Aorta (tissue), 5 donors: ENCODE data around the gene AMPH. TPM values are rescaled to one million over a fixed set of nuclear protein-coding genes. Genes with fewer than 3 reads are reported as not detected.
A peak's percentile ranks its signal among the peaks of the same experiment; 100 is the strongest.

Experiments
- ATAC-seq: fragments of 200-7000 bp; cut with Tn5 transposase; one replicate; pipeline ENCODE4 v1.9.1; 2022; ENCODE audit warnings: moderate library complexity; ENCODE audit not compliant: low FRiP score
- DNase-seq, 2 donors: peaks; one replicate each; pipeline ENCODE4 v3.0.0-alpha.2; 2020
- H3K27ac ChIP-seq, 2 donors: one replicate each; pipeline ENCODE4 v1.5.1; 2013; ENCODE audit warnings: low read length in 2 of 2, mild to moderate bottlenecking in 2 of 2, moderate library complexity in 2 of 2, control low read depth in 1 of 2, inconsistent platforms in 1 of 2, low read depth in 1 of 2
- H3K27me3 ChIP-seq, 2 donors: one replicate each; pipeline ENCODE4 v1.6.1; 2013; ENCODE audit warnings: control low read depth in 1 of 2, low read length in 1 of 2, mild to moderate bottlenecking in 1 of 2, moderate library complexity in 1 of 2; ENCODE audit not compliant: insufficient read depth in 2 of 2, control insufficient read depth in 1 of 2
- H3K36me3 ChIP-seq, 2 donors: one replicate each; pipeline ENCODE4 v1.6.1; 2013; ENCODE audit warnings: control low read depth in 1 of 2, low read length in 1 of 2, mild to moderate bottlenecking in 1 of 2; ENCODE audit not compliant: insufficient read depth in 2 of 2, control insufficient read depth in 1 of 2
- H3K4me1 ChIP-seq, 2 donors: one replicate each; pipeline ENCODE4 v1.6.1; 2013; ENCODE audit warnings: low read length in 2 of 2, control low read depth in 1 of 2, mild to moderate bottlenecking in 1 of 2, moderate library complexity in 1 of 2; ENCODE audit not compliant: insufficient read depth in 2 of 2, control insufficient read depth in 1 of 2
- H3K4me3 ChIP-seq, 2 donors: one replicate each; pipeline ENCODE4 v1.5.1; 2013; ENCODE audit warnings: low read length in 2 of 2, control low read depth in 1 of 2, mild to moderate bottlenecking in 1 of 2
- H3K9me3 ChIP-seq: one replicate; pipeline ENCODE4 v1.6.1; 2013; ENCODE audit warnings: mild to moderate bottlenecking, low read length; ENCODE audit not compliant: control insufficient read depth
- WGBS, 2 donors: extraction: QIAGEN DNeasy Blood & Tissue Kit; methylation state at CpG; one replicate each; pipeline ENCODE4 v1.1.7; 2013; 5-methylcytosine and 5-hydroxymethylcytosine counted together
- intact Hi-C, 2 donors: fragments of 100-400 bp; cut with DNase I; formaldehyde crosslinking; loops; one replicate each; pipeline versions ENCODE4 v1.14.2 to v1.15.0; 2022
- polyA plus RNA-seq, 2 donors: library from polyadenylated mRNA; stranded (reverse); fragments of 200-250 nt; gene quantifications; one replicate each; pipeline ENCODE4 v1.2.3, GENCODE V29; 2013
- total RNA-seq, 2 donors: library from RNA; stranded (reverse); fragmentation: NEBNext Ultra II Directional; extraction: Animal tissue kit (Norgen Biotek cat#: 25700); gene quantifications; one replicate each; pipeline ENCODE4 v1.2.1, GENCODE V29; 2021
- donor health status: healthy with polysubstance abuse.
- donor health status: Bipolar disorder and iron deficiency.
- donor health status: DM: no; HTN: no; CAD: no.
- donor health status: DM: no; HTN: no; CAD: no.
- donor health status: DM: yes; HTN: yes; CAD: no.

Gene AMPH
- total and polyA plus RNA-seq, 4 donors: 1.3 to 8.8 (median 4.4) TPM

DNA sequence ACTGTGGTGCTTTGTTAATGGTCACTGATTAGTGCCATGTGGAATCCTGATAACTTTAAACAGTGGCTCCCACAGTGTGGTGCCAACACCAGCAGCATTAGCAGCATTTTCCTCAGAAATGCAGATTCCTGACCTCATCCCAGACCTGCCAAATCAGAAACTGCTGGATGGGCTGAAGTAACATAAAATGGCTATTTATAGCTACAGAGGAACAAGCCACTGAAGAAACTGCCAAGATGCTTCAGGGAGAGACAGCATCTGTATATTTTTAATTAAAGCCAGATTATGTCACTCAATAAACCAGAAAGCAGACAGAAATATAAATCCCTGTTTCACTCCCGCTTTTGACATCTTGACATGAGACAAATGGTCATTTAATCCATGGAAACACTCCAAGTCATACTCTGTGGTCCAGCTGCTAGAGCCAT, 178.5 kb downstream of the AMPH start:
- no peak for ATAC-seq
- WGBS, 2 donors: 15 to 22% methylated on average over 1 of the region's 1 CpG
- no peak overlapping the region for H3K27ac ChIP-seq

GRCh38 chr7:38451840-38452239, 179.3 kb downstream of the AMPH start:
- no peak for DNase-seq

More for the DNA sequence above, 178.5 kb downstream of the AMPH start:
- Histone ChIP-seq H3K4me3 (no peak overlapping the region), H3K27me3 (no peaks in the 10 kb centered on the region), H3K4me1 (peaks cover 0 to 5% of the 10 kb centered on the region in 2 donors), H3K36me3 (no peaks in the 10 kb centered on the region), H3K9me3 (no peaks in the 10 kb centered on the region)
- no peak for DNase-seq
- intact Hi-C loops: loop anchor here in 1 of 2 donors (10.0 kb wide), 1 partner anchor 212 kb away; no protein-coding TSS in a partner anchor

GRCh38 chr7:38448584-38449234, 182.5 kb downstream of the AMPH start:
- no peaks in the 10 kb centered on the region for H3K27me3 ChIP-seq
- no peak for DNase-seq
- H3K4me1 ChIP-seq: peaks cover 0 to 5% of the 10 kb centered on the region in 2 donors
- 87% methylated on average over 5 of the region's 5 CpGs for WGBS, 2 donors
- H3K27ac ChIP-seq: no peak overlapping the region
- ATAC-seq: no peak
- H3K36me3 ChIP-seq: no peaks in the 10 kb centered on the region
- H3K9me3 ChIP-seq: no peaks in the 10 kb centered on the region
- no peak overlapping the region for H3K4me3 ChIP-seq
- intact Hi-C loops: no loop called here

More at GRCh38 chr7:38451840-38452239, 179.3 kb downstream of the AMPH start:
- no peak for ATAC-seq
- Histone ChIP-seq H3K27me3 (no peaks in the 10 kb centered on the region), H3K4me1 (peaks cover 0 to 5% of the 10 kb centered on the region in 2 donors), H3K9me3 (no peaks in the 10 kb centered on the region), H3K4me3 (no peak overlapping the region), H3K27ac (no peak overlapping the region), H3K36me3 (no peaks in the 10 kb centered on the region)
- intact Hi-C loops: loop anchor here in 1 of 2 donors (10.0 kb wide), 1 partner anchor 213 kb away; no protein-coding TSS in a partner anchor
- 22 to 23% methylated on average over 2 of the region's 2 CpGs for WGBS, 2 donors

DNA sequence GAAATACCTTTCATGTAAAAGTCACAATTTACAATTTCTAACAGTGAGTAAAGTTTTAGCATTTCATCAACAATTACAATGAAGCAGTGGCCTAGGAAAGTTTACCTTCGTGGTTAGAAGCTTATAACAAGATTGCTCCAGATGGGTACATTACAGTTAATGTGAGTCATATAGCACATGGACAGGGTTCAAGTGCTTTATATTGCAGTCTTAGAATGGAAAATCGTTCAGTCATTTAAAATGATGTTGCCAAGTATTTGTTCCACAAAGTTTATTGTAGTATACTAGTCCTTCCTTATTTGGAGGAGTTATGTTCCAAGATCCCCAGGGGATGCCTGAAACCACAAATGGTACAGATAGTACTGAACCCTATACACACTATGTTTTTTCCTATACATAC, 183.1 kb downstream of the AMPH start:
- H3K27ac ChIP-seq: no peak overlapping the region
- H3K9me3 ChIP-seq: no peaks in the 10 kb centered on the region
- no peak for DNase-seq
- intact Hi-C loops: no loop called here
- 22 to 27% methylated on average over 2 of the region's 2 CpGs for WGBS, 2 donors
- H3K4me3 ChIP-seq: no peak overlapping the region
- no peaks in the 10 kb centered on the region for H3K36me3 ChIP-seq
- H3K4me1 ChIP-seq: peaks cover 0 to 5% of the 10 kb centered on the region in 2 donors
- ATAC-seq: no peak
- no peaks in the 10 kb centered on the region for H3K27me3 ChIP-seq

DNA sequence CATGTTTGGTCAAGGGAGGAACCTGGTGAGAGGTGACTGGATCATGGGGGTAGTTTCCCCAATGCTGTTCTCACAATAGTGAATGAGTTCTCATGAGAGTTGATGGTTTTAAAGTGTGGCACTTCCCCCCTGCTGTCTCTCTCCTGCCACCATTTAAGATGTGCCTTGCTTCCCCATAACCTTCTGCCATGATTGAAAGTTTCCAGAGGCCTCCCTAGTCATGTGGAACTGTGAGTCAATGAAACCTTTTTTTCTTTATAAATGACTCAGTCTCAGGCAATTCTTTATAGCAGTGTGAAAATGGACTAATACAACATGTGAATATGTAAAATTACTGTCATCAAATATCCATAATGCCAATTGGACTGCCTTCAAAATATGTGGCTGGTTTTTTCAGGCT, 192.2 kb downstream of the AMPH start:
- Histone ChIP-seq H3K36me3 (no peaks in the 10 kb centered on the region), H3K9me3 (no peaks in the 10 kb centered on the region), H3K27me3 (no peaks in the 10 kb centered on the region), H3K4me1 (no peaks in the 10 kb centered on the region), H3K27ac (no peak overlapping the region), H3K4me3 (no peak overlapping the region)
- DNase-seq (no peak), ATAC-seq (no peak)
- intact Hi-C loops: no loop called here

DNA sequence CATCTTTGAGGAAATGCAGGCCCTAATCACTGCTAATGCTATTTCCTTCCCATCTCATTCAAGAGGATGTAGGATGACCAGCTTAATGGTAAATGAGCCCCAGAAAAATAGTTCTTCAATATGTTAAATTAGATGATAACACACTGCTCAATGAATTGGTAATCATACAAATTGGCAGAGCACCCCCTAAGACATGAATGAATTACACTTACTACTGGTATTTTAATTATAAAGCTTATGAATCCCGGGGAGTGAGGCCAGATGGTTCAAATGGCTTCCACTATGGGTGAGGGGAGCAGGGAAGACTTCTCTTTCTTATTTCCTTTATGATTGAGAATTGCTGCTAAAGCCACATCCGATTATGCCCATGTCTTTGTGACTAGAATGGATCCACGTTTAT, 198.5 kb downstream of the AMPH start:
- DNase-seq (no peak), ATAC-seq (no peak)
- Histone ChIP-seq H3K36me3 (peaks cover 0 to 3% of the 10 kb centered on the region in 2 donors), H3K27me3 (no peaks in the 10 kb centered on the region), H3K27ac (no peak overlapping the region), H3K4me3 (no peak overlapping the region), H3K4me1 (peaks cover 0 to 3% of the 10 kb centered on the region in 2 donors), H3K9me3 (peaks cover 1% of the 10 kb centered on the region)
- intact Hi-C loops: no loop called here
- WGBS, 2 donors: 91 to 95% methylated on average over 3 of the region's 3 CpGs

DNA sequence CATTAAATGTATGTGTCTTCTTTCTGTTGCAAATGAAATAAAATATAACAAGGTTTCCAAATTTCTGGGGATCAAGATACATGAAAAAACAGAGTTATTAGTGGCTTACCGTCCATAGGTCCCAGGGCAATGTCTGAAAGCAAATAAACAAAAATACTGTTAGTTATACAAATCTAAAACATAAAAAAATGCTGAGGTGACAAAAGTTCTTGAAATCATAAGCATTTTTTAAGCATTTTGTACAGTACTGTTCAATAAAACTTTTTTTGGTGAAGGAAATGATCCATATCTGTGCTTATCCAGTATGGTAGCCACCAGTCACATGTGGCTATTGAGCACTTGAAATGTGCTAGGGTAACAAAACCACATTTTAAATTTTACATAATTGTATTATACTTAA, 199.1 kb downstream of the AMPH start:
- Histone ChIP-seq H3K4me1 (peaks cover 0 to 3% of the 10 kb centered on the region in 2 donors), H3K27ac (no peak overlapping the region), H3K4me3 (no peak overlapping the region), H3K27me3 (no peaks in the 10 kb centered on the region), H3K9me3 (peaks cover 1% of the 10 kb centered on the region), H3K36me3 (peaks cover 0 to 3% of the 10 kb centered on the region in 2 donors)
- DNase-seq: no peak
- intact Hi-C loops: no loop called here
- ATAC-seq: no peak
- WGBS, 2 donors: 93 to 94% methylated on average over 1 of the region's 1 CpG

- intact Hi-C loops: no loop called here
- Histone ChIP-seq H3K9me3 (peaks cover 1% of the 10 kb centered on the region), H3K36me3 (peaks cover 0 to 3% of the 10 kb centered on the region in 2 donors), H3K4me3 (no peak overlapping the region), H3K4me1 (peaks cover 0 to 3% of the 10 kb centered on the region in 2 donors), H3K27ac (no peak overlapping the region), H3K27me3 (no peaks in the 10 kb centered on the region)
- WGBS, 2 donors: 95 to 98% methylated on average over 7 of the region's 7 CpGs
- ATAC-seq (peak; percentile 33), DNase-seq (no peak)
Observed at GRCh38 chr7:38429057-38429456, 202.1 kb downstream of the AMPH start.

GRCh38 chr7:38428041-38428440, 203.1 kb downstream of the AMPH start:
- H3K9me3 ChIP-seq: no peaks in the 10 kb centered on the region
- WGBS, 2 donors: 6 to 12% methylated on average over 1 of the region's 1 CpG
- H3K36me3 ChIP-seq: peaks cover 0 to 3% of the 10 kb centered on the region in 2 donors
- H3K4me3 ChIP-seq: no peak overlapping the region
- intact Hi-C loops: no loop called here
- H3K27me3 ChIP-seq: no peaks in the 10 kb centered on the region
- ATAC-seq (peak; percentile 52), DNase-seq (peak in 1 of 2 donors; percentile 46)
- peaks cover 0 to 3% of the 10 kb centered on the region in 2 donors for H3K4me1 ChIP-seq
- H3K27ac ChIP-seq: no peak overlapping the region
